GM21447 (cell line): ENCODE results near the gene CCRL2.

Experiments used
- ATAC-seq: cut with Tn5 transposase; IDR thresholded peaks from one replicate; pipeline ENCODE4 v1.9.1; 2021; ENCODE audit not compliant: unreplicated experiment

Gene CCRL2

DNA sequence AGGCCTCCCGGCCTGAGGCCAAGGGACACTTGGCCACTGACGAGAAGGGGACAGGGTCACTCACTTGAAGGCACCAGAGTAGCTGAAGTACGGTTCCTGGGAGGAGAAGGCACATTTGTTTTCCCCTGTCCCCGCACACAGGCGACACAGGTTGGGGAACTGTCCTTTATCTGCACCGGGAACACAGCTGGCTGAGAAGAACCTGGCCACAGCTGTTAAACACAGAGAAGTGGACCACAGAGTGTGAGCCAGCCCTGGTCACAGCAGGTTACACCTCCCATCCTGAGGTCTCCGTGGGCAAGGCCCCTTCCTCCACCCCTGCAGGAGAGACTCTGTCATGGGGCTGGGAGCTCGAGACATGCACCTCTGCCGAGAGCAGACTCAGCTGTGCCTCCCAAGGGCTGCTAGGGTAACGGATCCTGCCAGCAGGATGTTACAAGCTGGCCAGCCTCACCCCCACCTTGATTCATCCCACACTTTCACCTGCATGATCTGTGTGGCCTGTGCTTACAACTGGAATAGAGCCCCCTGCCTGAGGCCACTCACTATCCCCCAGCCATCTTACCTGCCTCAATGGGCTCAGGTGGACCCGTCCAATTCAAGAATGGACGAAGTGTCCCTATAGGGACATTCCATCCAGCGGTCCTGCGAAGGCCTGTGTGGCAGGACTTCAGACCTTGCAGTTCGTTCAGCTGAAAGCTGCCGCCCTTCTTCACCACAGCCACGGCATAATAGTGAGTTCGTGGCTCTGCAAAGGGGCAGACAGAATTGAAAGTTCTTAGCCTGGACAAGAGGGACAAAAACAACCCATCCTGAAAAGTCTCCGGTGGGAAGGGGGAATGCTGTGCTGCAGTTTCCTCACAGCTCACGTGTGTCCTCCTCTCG lies 48.4 kb downstream of the CCRL2 start:
- ATAC-seq: no peak

- no peak for ATAC-seq
These were observed 49.1 kb downstream of the CCRL2 start for GRCh38 chr3:46456118-46456517.
